NCI-H526 (cell line): ENCODE results near the gene GATA6.
A peak's percentile ranks its signal among the peaks of the same experiment; 100 is the strongest.
"Not testable (repeated sequence)": the region's sequence is repeated elsewhere in the genome, so short reads cannot be mapped to it uniquely, and the experiment has no call there.

Source experiments
- DNase-seq, 2 experiments: peaks; one replicate each; lab custom pipeline; 2025; lab: John Stamatoyannopoulos, UW

GATA6 gene

GRCh38 chr18:22204996-22205395, 35.6 kb downstream of the GATA6 start:
- DNase-seq, result no peak

GRCh38 chr18:22207021-22207758, 37.8 kb downstream of the GATA6 start:
- no peak for DNase-seq

GRCh38 chr18:22210311-22210754, 40.9 kb downstream of the GATA6 start:
- no peak for DNase-seq

- no peak for DNase-seq
Observed at GRCh38 chr18:22211657-22212056, 42.3 kb downstream of the GATA6 start.

DNA sequence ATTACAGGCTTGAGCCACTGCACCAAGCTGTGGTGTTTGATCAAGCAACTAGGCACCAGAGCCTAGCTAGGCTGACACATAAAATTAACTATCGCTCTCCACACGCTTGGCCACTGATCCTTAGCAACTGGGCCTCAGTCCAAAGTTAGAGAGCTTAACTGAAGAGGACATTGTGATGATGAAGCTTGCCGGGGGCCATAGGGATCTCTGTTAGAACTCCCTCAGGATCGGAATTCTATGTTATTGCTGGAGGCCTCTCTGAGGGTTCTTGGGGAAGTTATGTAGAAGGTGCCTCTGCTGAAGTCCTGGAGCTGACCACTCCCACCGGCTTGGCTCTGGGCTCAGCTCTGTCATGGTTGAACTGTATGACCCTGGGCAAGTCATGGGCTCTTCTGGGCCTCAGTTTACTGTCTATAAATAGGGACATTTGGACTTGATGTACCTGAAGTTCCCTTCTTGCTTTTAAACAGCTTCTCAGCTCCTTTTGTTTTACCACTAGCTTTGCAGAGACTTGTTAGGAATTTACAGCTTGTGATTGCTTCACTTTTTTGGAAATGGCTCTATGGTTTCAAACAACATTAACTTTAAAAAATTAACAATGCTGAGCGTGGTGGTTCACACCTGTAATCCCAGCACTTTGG, 44.1 kb downstream of the GATA6 start:
- no peak for DNase-seq

DNA sequence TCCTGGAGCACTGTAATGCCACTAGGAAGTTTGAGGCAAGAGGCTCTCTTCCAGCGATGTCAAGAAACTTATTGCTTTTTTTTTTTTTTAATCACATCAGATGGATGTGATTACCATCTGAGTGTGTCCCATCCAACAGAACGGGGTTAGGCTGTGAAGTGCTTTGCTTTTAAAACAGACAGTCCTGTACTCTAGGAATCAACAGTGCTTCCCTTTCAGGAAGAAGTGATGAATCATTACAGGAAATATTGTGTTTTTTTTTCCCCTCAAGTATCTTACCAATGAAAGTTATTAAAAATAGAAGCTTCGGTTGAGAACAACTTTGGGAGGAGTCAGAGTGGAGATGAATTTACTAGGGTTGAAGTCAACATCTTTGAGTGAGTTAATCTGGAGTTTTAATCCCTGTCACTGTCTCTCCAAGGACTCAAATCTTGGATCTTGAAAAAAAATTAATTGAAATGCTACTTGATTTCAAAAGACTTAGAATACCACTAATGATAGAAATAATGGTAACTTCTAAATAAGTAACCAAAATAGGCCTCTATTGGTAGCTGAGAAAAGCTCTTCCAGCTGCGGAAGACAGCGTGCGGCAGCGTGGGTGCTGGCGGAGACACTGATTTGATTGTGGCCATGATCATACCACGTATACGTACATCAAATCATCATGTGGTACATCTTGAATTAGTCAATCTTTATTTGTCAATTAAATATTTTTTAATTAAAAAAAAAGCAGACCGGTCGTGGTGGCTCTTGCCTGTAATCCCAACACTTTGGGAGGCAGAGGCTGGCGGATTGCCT, 45.5 kb downstream of the GATA6 start:
- no peak for DNase-seq

- DNase-seq, result no peak
Observed at GRCh38 chr18:22218835-22219234, 49.4 kb downstream of the GATA6 start.

GRCh38 chr18:22219568-22220355, 50.4 kb downstream of the GATA6 start:
- peak in 1 of 2 experiments; percentile 17 for DNase-seq

DNA sequence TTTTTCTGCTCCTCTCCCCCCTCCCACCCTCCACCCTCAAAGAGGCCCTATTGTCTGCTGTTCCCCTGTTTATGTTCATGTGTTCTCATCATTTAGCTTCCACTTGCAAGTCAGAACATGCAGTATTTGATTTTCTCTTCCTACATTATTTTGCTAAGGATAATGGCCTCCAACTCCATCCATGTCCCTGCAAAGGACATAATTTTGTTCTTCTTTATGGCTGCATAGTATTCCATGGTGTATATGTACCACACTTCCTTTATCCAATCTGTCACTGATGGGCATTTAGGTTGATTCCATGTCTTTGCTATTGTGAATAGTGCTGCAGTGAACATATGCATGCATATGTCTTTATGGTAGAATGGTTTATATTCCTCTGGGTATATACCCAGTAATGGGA, 51.2 kb downstream of the GATA6 start:
- not testable (repeated sequence) for DNase-seq

- no peak for DNase-seq
Observed at GRCh38 chr18:22221350-22221749, 52.0 kb downstream of the GATA6 start.

DNA sequence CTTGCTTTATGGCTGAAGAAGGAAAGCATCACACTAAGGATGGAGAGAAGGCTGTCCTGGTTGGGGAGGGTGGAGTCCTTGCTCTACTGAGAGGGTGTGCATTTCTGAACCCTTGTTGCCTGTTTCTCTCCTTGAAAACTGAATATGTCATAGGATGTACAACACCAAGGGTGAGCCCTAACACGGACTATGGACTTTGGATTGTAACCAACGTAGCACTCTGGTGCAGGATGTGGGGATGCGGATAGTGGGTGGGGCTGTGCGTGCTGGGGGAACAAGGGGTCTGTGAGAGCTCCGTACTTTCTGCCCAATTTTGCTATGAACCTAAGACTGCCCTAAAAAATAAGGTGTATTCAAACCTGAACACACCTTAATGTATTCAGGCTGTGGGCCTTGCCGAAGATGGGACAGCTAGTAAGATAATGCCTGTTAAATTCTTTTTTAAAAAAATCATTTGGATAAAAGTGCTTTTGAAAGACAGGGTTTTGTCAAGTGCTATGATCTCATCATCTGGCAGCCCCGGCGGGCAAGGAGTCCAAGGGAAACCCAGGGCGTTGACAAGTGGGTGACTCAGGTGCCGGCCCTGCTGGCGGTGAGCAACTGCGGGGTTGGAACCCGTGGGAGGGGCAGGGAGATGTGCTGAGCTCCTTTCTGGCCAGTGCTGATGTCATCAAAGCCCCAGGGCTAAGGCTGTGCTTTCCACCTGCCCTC, 54.0 kb downstream of the GATA6 start:
- peak in 1 of 2 experiments; percentile 2 for DNase-seq

DNA sequence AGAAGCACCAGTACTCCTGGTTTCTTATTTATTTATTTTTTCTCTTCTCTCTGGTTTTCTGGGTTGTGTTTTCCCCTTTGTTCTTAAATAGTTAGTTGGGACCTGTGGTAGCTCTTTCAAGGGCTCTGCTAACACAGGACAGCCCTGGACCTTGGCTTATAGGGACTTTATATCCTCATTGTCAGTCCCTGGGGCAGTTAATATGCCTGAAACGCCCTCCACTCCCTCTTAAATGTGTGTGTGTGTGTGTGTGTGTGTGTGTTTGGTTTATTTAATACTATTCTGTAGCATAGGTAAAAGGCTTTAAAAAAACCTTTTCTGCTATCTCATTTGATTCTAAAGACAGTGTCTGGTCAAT, 54.6 kb downstream of the GATA6 start:
- DNase-seq, result no peak

DNA sequence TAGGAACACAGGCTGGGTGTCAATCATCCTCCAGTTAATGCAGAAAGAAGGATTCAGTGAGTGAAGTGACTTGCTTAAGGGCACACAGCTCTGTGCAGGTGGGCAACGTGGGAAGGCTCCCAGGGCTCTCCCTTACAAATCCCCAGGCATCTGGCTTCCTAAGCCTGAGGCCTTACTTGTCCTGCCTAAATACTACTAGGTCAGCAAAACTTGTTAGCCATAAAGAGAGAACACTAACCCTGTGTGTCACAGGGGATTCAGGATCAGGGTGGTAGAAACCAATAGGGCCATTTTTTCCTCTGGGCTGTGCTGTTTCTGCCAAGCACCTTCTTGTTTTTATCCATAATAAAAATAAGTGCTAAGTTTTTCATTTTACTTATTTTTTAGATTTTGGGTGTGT, 55.0 kb downstream of the GATA6 start:
- no peak for DNase-seq

GRCh38 chr18:22226801-22227200, 57.4 kb downstream of the GATA6 start:
- DNase-seq, result no peak

GRCh38 chr18:22228976-22229375, 59.6 kb downstream of the GATA6 start:
- no peak for DNase-seq

- no peak for DNase-seq
Observed at GRCh38 chr18:22229456-22230124, 60.2 kb downstream of the GATA6 start.

- no peak for DNase-seq
Observed at GRCh38 chr18:22230471-22230945, 61.1 kb downstream of the GATA6 start.

DNA sequence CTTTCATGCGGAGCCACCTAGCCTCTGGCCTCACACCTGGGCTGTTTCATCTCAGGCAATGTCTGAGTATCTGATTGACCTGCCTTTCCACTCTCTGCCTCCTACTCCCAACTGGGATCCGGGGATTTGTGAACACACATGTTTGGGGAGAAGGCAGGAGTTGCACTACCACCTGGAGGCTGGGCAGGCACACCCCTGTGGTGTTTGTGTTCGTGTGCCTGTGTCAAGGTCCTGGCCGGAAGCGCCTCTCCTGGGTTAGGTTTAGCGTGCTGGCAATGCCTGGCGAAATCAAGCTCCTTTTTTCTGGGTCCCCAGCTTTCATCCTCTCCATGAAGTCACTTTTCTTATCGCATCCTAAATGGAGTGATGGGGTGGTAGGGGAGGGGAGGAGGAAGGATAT, 63.9 kb downstream of the GATA6 start:
- DNase-seq, result no peak

DNA sequence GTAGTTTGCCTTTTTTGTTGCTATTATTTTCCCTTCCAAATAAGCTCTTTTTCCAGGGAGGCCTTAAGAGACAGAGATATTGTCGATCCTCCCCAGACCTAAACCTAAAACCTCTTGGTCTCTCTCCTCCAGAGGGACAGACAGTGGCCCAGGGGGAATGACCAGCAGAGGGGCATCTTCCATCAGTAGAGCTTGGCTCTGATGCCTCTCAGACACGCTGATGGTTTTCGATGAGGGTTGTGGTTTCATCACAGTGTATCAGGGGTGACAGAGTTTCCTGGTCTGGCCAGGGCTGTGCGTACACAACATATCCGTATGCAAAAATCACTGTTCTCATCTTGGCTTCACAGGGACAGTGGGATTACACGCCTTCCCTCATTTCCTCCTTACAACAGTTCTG, 68.6 kb downstream of the GATA6 start:
- DNase-seq, result peak in 1 of 2 experiments; percentile 5

DNA sequence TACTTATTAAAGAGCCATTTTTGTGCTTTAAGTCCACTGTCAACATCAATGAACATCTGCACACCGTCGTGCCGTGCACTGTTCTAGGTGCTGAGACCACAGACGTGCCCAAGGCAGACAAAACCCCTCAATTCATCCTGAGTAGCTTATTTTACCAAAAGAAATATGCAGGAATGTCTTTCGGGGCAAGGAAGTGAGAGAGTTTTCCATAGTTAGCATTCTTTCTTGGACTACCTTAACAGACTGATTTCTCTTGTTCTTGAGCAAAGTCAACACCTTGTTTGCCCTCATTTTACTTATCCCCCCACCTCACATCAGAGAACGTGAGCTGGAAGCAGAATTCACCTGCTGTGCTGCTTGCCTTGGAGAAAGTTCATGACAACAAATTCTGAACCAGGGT, 69.3 kb downstream of the GATA6 start:
- no peak for DNase-seq

GRCh38 chr18:22241921-22242361, 72.6 kb downstream of the GATA6 start:
- DNase-seq, result peak; percentile 79 to 86
